ENCODE measurements around the gene NEUROD1.
A peak's percentile ranks its signal among the peaks of the same experiment; 100 is the strongest.

NEUROD1 gene

GRCh38 chr2:181679544-181679979, 755 bp downstream of the NEUROD1 start:
- DNase-seq = no peak

DNA sequence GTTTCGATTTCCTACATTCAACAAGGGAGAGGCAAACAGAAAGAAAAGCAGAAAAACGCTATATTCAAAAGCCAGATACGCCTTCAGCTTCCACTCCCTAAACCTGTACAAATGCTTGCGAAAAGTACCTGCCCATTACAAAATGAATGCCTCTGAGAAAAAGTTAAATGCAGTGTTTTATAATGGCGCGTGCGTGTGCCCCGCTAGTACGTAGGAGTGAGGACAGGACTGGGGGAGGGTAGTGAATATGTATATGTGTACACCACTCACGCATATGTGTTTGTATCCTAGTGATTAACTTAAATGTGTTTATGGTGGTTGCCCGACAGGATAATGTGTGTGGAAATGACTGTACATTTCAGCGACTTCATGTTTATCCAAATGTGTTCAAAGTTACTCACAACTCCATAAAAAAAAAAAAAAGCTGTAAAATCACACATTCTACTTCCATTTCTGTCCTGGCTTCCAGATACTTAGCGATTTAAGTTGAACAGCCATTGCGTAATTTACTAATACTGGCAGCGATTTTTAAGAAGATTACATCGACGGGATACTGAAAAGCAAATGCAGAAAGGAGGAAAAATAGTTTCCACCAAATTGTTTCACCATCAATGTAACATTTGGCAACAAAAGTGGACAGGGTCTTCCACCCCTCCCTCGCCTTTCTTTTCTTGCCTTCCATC, 1.3 kb downstream of the NEUROD1 start:
- no peak for DNase-seq

GRCh38 chr2:181677912-181678586, 2.3 kb downstream of the NEUROD1 start:
- no peak for DNase-seq

- no peak for DNase-seq
Measured at GRCh38 chr2:181675254-181675653, 5.1 kb downstream of the NEUROD1 start.

- DNase-seq = no peak
Measured at GRCh38 chr2:181674461-181674860, 5.9 kb downstream of the NEUROD1 start.

- peak; percentile 4 for DNase-seq
Measured at GRCh38 chr2:181673173-181673572, 7.1 kb downstream of the NEUROD1 start.

DNA sequence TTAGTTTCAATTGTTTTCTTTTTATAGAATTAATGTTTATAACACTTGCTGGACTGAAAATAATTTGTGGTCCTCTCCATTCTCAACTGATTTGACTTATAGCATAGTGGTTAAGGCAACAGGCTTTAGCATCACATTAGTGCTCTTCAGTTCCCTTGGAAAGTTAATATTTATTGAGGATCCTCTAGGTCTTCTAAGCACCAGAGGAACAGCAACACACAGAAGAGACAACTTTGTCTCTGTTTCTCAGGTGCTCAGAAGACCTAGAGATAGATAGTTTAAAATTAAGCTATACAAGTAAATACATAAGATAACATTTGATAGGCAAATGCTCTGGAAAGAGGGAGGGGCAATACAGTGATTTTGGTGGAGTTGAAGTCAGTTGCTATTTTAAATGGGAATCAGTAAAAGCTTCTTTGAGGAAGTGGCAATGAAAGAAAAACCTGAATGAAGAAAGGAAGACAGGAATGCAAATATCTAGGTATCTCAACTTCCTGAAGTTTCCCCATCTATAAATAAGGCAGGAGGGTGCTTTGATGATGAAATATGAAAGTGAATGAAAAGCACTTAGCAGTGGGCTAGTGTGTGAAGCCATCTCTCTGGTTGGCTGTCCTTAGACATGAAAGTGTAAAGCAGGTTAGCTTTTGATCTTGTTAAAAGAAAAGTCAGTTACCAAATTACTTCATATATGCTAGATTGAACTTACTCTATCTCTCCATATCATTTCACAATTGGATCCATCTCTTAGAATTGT, 7.9 kb downstream of the NEUROD1 start:
- no peak for DNase-seq

GRCh38 chr2:181670632-181671031, 9.7 kb downstream of the NEUROD1 start:
- DNase-seq = no peak

GRCh38 chr2:181667234-181667633, 13.1 kb downstream of the NEUROD1 start:
- DNase-seq = no peak

DNA sequence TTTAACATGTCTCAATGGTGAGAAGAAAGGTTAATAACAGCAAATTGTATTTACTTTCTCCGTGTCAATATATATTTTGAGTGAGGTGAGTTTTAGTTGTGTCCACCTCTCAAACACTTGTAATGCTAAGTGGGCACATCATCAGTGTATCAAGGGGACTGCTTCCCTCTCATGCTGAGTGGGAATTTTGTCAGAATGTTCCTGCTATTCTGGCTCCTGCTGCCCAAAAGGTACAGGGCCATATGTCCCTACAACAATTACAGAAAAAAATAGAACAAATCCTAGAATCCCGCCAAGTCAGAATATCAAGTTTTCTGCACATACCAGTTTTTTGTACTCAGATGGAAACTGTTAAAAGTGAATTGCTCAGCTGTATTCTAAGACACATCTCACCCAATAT, 18.0 kb downstream of the NEUROD1 start:
- no peak for DNase-seq

GRCh38 chr2:181660181-181660580, 20.1 kb downstream of the NEUROD1 start:
- no peak for DNase-seq

- DNase-seq = no peak
Measured at GRCh38 chr2:181658444-181658843, 21.9 kb downstream of the NEUROD1 start.

- DNase-seq = no peak
Measured at GRCh38 chr2:181657379-181657778, 22.9 kb downstream of the NEUROD1 start.

GRCh38 chr2:181656450-181657291, 23.6 kb downstream of the NEUROD1 start, which contains the start of gene CERKL:
CERKL (minus strand) TSS chr2:181657105; CDS start chr2:181657006, 99 bp downstream.
- no peak for DNase-seq

DNA sequence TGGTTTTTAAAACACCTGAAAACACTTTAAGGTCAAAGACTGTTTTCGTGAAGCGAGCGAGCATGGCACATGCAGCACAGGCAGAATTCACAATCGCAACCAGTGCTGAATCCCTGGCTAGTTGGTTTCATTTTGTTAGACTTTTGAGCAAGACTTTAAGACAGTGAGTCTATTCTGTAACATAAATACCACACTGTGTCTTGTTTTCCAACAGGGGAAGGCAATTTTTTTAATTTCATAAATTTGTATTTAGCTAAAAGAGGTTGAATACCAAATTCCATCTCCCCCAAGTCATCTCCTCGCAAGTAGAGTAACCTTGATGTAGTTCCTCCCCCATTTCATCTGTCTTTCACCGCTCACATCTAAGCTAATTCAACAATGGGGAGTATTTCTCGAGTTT, 24.8 kb downstream of the NEUROD1 start:
- DNase-seq = no peak

GRCh38 chr2:181649436-181649979, 30.8 kb downstream of the NEUROD1 start:
- DNase-seq = no peak

GRCh38 chr2:181648478-181649155, 31.7 kb downstream of the NEUROD1 start:
- no peak for DNase-seq

- DNase-seq = no peak
Measured at GRCh38 chr2:181646415-181646987, 33.8 kb downstream of the NEUROD1 start.

DNA sequence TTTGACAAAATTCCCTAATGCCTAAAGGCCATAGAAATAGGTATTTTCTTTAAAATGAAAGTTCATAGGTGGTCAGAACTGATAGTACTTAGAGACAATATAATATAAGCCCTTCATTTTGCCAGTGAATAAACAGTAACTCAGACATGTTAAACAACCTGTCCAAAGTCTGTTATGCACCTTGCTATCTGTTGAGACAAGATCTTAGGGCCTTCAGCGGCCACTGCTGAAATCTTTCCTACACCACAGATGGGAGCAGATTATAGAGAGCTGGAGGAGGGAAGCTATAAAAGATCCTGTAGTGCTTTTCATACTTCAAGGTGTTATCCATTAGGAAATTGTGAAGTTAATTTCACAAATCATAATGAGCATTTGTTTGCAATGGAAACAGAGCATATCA, 37.2 kb downstream of the NEUROD1 start:
- no peak for DNase-seq

- DNase-seq = no peak
Measured at GRCh38 chr2:181642086-181642485, 38.2 kb downstream of the NEUROD1 start.

- DNase-seq = no peak
Measured at GRCh38 chr2:181639686-181640085, 40.6 kb downstream of the NEUROD1 start.

Data from OCI-M1 (cell line).